HepG2 (cell line): ENCODE results near the gene CD4. TPM values are rescaled to one million over a fixed set of nuclear protein-coding genes. Genes with fewer than 3 reads are reported as not detected.

Experiments
- ARNT2 ChIP-seq: sonication (generic); formaldehyde crosslinking; IDR thresholded peaks from 2 replicates; pipeline ENCODE4 v1.8.0; 2022; ENCODE audit warnings: mild to moderate bottlenecking, low read depth, missing genetic modification reagents, moderate library complexity
- ASH2L ChIP-seq: fragments of 300-600, 200-600 bp; sonication (generic); IDR thresholded peaks from 2 replicates; pipeline ENCODE4 v1.7.0; 2017; ENCODE audit warnings: low read depth, mild to moderate bottlenecking, moderate library complexity, mixed read lengths, low read length; ENCODE audit not compliant: insufficient read length
- BCLAF1 ChIP-seq: fragments of 450-650 bp; IDR thresholded peaks from 2 replicates; pipeline ENCODE4 v1.6.1; 2017; ENCODE audit warnings: mild to moderate bottlenecking
- BHLHE40 ChIP-seq: IDR thresholded peaks from 2 replicates; pipeline ENCODE4 v1.6.1; 2011; ENCODE audit warnings: low read length, improper control_type of control experiment
- CBX1 ChIP-seq: IDR thresholded peaks from one replicate; pipeline ENCODE4 v1.6.1; 2016; ENCODE audit warnings: antibody characterized with exemption, low read depth
- CSRNP2 ChIP-seq: sonication (generic); formaldehyde crosslinking; conservative IDR thresholded peaks from 2 replicates; pipeline ENCODE4 v1.8.0; 2022; ENCODE audit warnings: low read depth, missing genetic modification reagents
- DNMT1 ChIP-seq: sonication (generic); formaldehyde crosslinking; IDR thresholded peaks from 2 replicates; pipeline ENCODE4 v1.5.1; 2020; ENCODE audit warnings: mild to moderate bottlenecking, missing genetic modification reagents
- MBD4 ChIP-seq: IDR thresholded peaks from 2 replicates; pipeline ENCODE4 v1.6.1; 2012; ENCODE audit warnings: low read length, inconsistent platforms, borderline replicate concordance
- MXD1 ChIP-seq: sonication (generic); formaldehyde crosslinking; IDR thresholded peaks from 2 replicates; pipeline ENCODE4 v1.4.0; 2020; ENCODE audit warnings: mild to moderate bottlenecking, missing genetic modification reagents
- NONO ChIP-seq, 2 experiments: fragments of 450-650 bp in 1 of 2; sonication (generic) in 1 of 2; formaldehyde crosslinking in 1 of 2; IDR thresholded peaks in 1 of 2; conservative IDR thresholded peaks in 1 of 2; 2 replicates each; pipeline versions ENCODE4 v1.6.1 to v1.8.0; 2017 to 2022; ENCODE audit warnings: mild to moderate bottlenecking in 1 of 2, missing genetic modification reagents in 1 of 2, moderate library complexity in 1 of 2
- NPAS2 ChIP-seq: sonication (generic); formaldehyde crosslinking; IDR thresholded peaks from 2 replicates; pipeline ENCODE4 v1.8.0; 2022; ENCODE audit warnings: mild to moderate bottlenecking, missing genetic modification reagents, borderline replicate concordance
- PCBP2 ChIP-seq: fragments of 200-400 bp; formaldehyde crosslinking; optimal IDR thresholded peaks from 2 replicates; pipeline ENCODE3; 2018; ENCODE audit warnings: low read length, low read depth; ENCODE audit not compliant: poor library complexity, severe bottlenecking
- PHF8 ChIP-seq: sonication (generic); formaldehyde crosslinking; IDR thresholded peaks from 2 replicates; pipeline ENCODE4 v1.5.0; 2020; ENCODE audit warnings: missing genetic modification reagents
- RARG ChIP-seq: sonication (generic); formaldehyde crosslinking; IDR thresholded peaks from 2 replicates; pipeline ENCODE4 v1.4.0; 2020; ENCODE audit warnings: low read depth, mild to moderate bottlenecking, missing genetic modification reagents
- TERF1 ChIP-seq: sonication (generic); formaldehyde crosslinking; IDR thresholded peaks from 2 replicates; pipeline ENCODE4 v1.8.0; 2022; ENCODE audit warnings: mild to moderate bottlenecking, missing genetic modification reagents, moderate library complexity
- ZBTB8A ChIP-seq: sonication (generic); formaldehyde crosslinking; IDR thresholded peaks from 2 replicates; pipeline ENCODE4 v1.4.0; 2020; ENCODE audit warnings: mild to moderate bottlenecking, low read depth, missing genetic modification reagents, borderline replicate concordance
- ZNF569 ChIP-seq: sonication (generic); formaldehyde crosslinking; IDR thresholded peaks from 2 replicates; pipeline ENCODE4 v1.5.0; 2020; ENCODE audit warnings: mild to moderate bottlenecking, missing genetic modification reagents, moderate library complexity, borderline replicate concordance
- ZNF678 ChIP-seq: sonication (generic); formaldehyde crosslinking; IDR thresholded peaks from 2 replicates; pipeline ENCODE4 v1.4.0; 2020; ENCODE audit warnings: mild to moderate bottlenecking, missing genetic modification reagents
- ZNF720 ChIP-seq: sonication (generic); formaldehyde crosslinking; IDR thresholded peaks from 2 replicates; pipeline ENCODE4 v1.4.0; 2020; ENCODE audit warnings: missing genetic modification reagents
- ZNF781 ChIP-seq: sonication (generic); formaldehyde crosslinking; IDR thresholded peaks from 2 replicates; pipeline ENCODE4 v1.5.1; 2020; ENCODE audit warnings: borderline replicate concordance, mild to moderate bottlenecking, missing genetic modification reagents; ENCODE audit errors: not compliant biosample characterization
- polyA plus RNA-seq, 8 experiments: library from polyadenylated mRNA; depleted of rRNA in 3 of 8; stranded (reverse) in 7 of 8; unstranded in 1 of 8; fragments of >200 nt; fragmentation: Illumina TruSeq in 4 of 8; extraction: Trizol in 4 of 8; gene quantifications; 2 replicates each; pipeline versions ENCODE4 v1.2.1 to v1.2.3, GENCODE V29; 2011 to 2016; ENCODE audit warnings: low read depth in 4 of 8, missing spikeins in 1 of 8, mixed read lengths in 1 of 8; ENCODE audit not compliant: insufficient read depth in 1 of 8
- total RNA-seq, 5 experiments: library from RNA; depleted of rRNA; stranded (reverse); fragments of >200 nt; fragmentation: Illumina TruSeq; extraction: Trizol; gene quantifications; 2 replicates each; pipeline ENCODE4 v1.2.3, GENCODE V29; 2016; ENCODE audit warnings: low read depth in 1 of 5
- TF ChIP-seq, protein P1 (sequence below): fragments of 450-650 bp; IDR thresholded peaks from 2 replicates; pipeline ENCODE4 v1.6.1; 2016

CD4 gene
- total and polyA plus RNA-seq, 2 of the 13 experiments (the other 11 are each of a cell fraction or from before 2014, with no cell fraction given) = 0.07 to 0.95 TPM

- TF ChIP-seq NONO (IDR thresholded peaks at IDR 0.05) (no peak), NONO (CRISPR knock-in tag; conservative IDR thresholded peaks at IDR 0.05) (peak; percentile 79; the same call in 1 of the 2 replicates), PHF8 (CRISPR knock-in tag) (peak; percentile 81), TERF1 (CRISPR knock-in tag) (no peak), CSRNP2 (CRISPR knock-in tag) (no peak), BCLAF1 (no peak), ZNF781 (peak; percentile 54), MXD1 (CRISPR knock-in tag) (peak; percentile 40; the same call in 1 of the 2 replicates), ASH2L (peak; percentile 80), MBD4 (no peak), NPAS2 (no peak), CBX1 (peak; percentile 93), ZNF569 (CRISPR knock-in tag) (no peak), PCBP2 (no peak), RARG (no peak), ARNT2 (peak; percentile 83), ZNF678 (CRISPR knock-in tag) (no peak; the same call in 1 of the 2 replicates), ZNF720 (CRISPR knock-in tag) (no peak), DNMT1 (no peak), ZBTB8A (peak; percentile 23; the same call in 1 of the 2 replicates), BHLHE40 (no peak)
- TF ChIP-seq, protein P1, sequence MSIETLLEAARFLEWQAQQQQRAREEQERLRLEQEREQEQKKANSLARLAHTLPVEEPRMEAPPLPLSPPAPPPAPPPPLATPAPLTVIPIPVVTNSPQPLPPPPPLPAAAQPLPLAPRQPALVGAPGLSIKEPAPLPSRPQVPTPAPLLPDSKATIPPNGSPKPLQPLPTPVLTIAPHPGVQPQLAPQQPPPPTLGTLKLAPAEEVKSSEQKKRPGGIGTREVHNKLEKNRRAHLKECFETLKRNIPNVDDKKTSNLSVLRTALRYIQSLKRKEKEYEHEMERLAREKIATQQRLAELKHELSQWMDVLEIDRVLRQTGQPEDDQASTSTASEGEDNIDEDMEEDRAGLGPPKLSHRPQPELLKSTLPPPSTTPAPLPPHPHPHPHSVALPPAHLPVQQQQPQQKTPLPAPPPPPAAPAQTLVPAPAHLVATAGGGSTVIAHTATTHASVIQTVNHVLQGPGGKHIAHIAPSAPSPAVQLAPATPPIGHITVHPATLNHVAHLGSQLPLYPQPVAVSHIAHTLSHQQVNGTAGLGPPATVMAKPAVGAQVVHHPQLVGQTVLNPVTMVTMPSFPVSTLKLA = no peak
These were observed 78.3 kb downstream of the CD4 start, which contains the start of gene TPI1 (continued) for GRCh38 chr12:6867413-6868210.
